Endometrium (tissue), 2 donors: Measurements from ENCODE around the gene ARHGAP9.
"Not testable (repeated sequence)": the region's sequence is repeated elsewhere in the genome, so short reads cannot be mapped to it uniquely, and the experiment has no call there.

Source experiments
- FAIRE-seq: peaks from 2 replicates; lab custom pipeline; 2012; peaks lifted over from hg19 to GRCh38; lab: Jason Lieb, UNC
- donor health status: control.
- donor health status: control.

ARHGAP9 gene

GRCh38 chr12:57456737-57457490, 22.8 kb downstream of the ARHGAP9 start:
- FAIRE-seq = no peak

- FAIRE-seq = no peak
Observed at GRCh38 chr12:57456145-57456700, 23.4 kb downstream of the ARHGAP9 start.

GRCh38 chr12:57455374-57456144, 24.1 kb downstream of the ARHGAP9 start:
- FAIRE-seq = no peak

GRCh38 chr12:57454566-57455373, 24.9 kb downstream of the ARHGAP9 start, which contains the start of gene INHBE:
Gene INHBE (plus strand): TSS chr12:57455307. CDS start chr12:57455537, 230 bp downstream.
- no peak for FAIRE-seq

GRCh38 chr12:57454213-57454565, 25.5 kb downstream of the ARHGAP9 start:
- FAIRE-seq = no peak

- no peak for FAIRE-seq
Observed at GRCh38 chr12:57452937-57453509, 26.6 kb downstream of the ARHGAP9 start.

GRCh38 chr12:57452181-57452936, 27.3 kb downstream of the ARHGAP9 start:
- FAIRE-seq = no peak

GRCh38 chr12:57451233-57451778, 28.4 kb downstream of the ARHGAP9 start:
- FAIRE-seq = no peak

GRCh38 chr12:57450057-57450456, 29.6 kb downstream of the ARHGAP9 start:
- FAIRE-seq = no peak

GRCh38 chr12:57449375-57449774, 30.3 kb downstream of the ARHGAP9 start:
- FAIRE-seq = no peak

- FAIRE-seq = no peak
Observed at GRCh38 chr12:57448669-57449068, 31.0 kb downstream of the ARHGAP9 start.

GRCh38 chr12:57446292-57446960, 33.2 kb downstream of the ARHGAP9 start:
- FAIRE-seq = no peak

GRCh38 chr12:57444744-57445143, 34.9 kb downstream of the ARHGAP9 start:
- no peak for FAIRE-seq

GRCh38 chr12:57444337-57444736, 35.3 kb downstream of the ARHGAP9 start:
- FAIRE-seq = not testable (repeated sequence)

- FAIRE-seq = no peak
Observed at GRCh38 chr12:57441846-57442427, 37.7 kb downstream of the ARHGAP9 start.

GRCh38 chr12:57441393-57441792, 38.3 kb downstream of the ARHGAP9 start:
- FAIRE-seq = not testable (repeated sequence)

- no peak for FAIRE-seq
Observed at GRCh38 chr12:57439762-57440266, 39.9 kb downstream of the ARHGAP9 start.

GRCh38 chr12:57438400-57438799, 41.3 kb downstream of the ARHGAP9 start:
- no peak for FAIRE-seq

- no peak for FAIRE-seq
Observed at GRCh38 chr12:57435293-57435692, 44.4 kb downstream of the ARHGAP9 start.
